Measurements from ENCODE around the gene ASB4. TPM values are rescaled to one million over a fixed set of nuclear protein-coding genes. Genes with fewer than 3 reads are reported as not detected.
"Not testable (repeated sequence)": the region's sequence is repeated elsewhere in the genome, so short reads cannot be mapped to it uniquely, and the experiment has no call there.

Gene ASB4
- total RNA-seq, 2 experiments from 2014 or later, result not detected

GRCh38 chr7:95482424-95482823, 3.3 kb upstream of the ASB4 start:
- DNase-seq, result no peak
- Mint-ChIP-seq H3K27me3 (ENCODE audit: low read depth) (peaks cover 13% of the 10 kb centered on the region), H3K27ac (no peak overlapping the region), H3K4me3 (no peak overlapping the region), H3K4me1 (ENCODE audit: low read depth) (no peaks in the 10 kb centered on the region), H3K9me3 (ENCODE audit: insufficient read depth) (no peaks in the 10 kb centered on the region), H3K36me3 (ENCODE audit: low read depth) (no peaks in the 10 kb centered on the region)
- ATAC-seq, result no peak
- POLR2A ChIA-PET, result no interaction called here
- CTCF ChIA-PET, result interaction anchor here (1.1 to 9.1 kb wide), 3 partner anchors 10 to 208 kb away, joined by 3 to 111 read pairs (median 59); no protein-coding TSS in a partner anchor

GRCh38 chr7:95490231-95490762, 4.6 kb downstream of the ASB4 start:
- Mint-ChIP-seq H3K27ac (no peak overlapping the region), H3K9me3 (ENCODE audit: insufficient read depth) (no peaks in the 10 kb centered on the region), H3K4me3 (no peak overlapping the region), H3K36me3 (ENCODE audit: low read depth) (no peaks in the 10 kb centered on the region), H3K27me3 (ENCODE audit: low read depth) (peaks cover 11% of the 10 kb centered on the region), H3K4me1 (ENCODE audit: low read depth) (no peaks in the 10 kb centered on the region)
- DNase-seq, result no peak
- ChIA-PET POLR2A (no interaction called here), CTCF (interaction anchor here (2.2 to 12.2 kb wide), 3 partner anchors 10 to 21 kb away, joined by 8 to 111 read pairs (median 33); no protein-coding TSS in a partner anchor)
- no peak for ATAC-seq

GRCh38 chr7:95491201-95491600, 5.5 kb downstream of the ASB4 start:
- ATAC-seq, result no peak
- CTCF ChIA-PET, result interaction anchor here (0.9 to 12.2 kb wide), 3 partner anchors 12 to 46 kb away, joined by 4 to 111 read pairs (median 33); no protein-coding TSS in a partner anchor

GRCh38 chr7:95491634-95492314, 6.0 kb downstream of the ASB4 start:
- no peak for ATAC-seq
- DNase-seq, result no peak
- peaks cover 13% of the 10 kb centered on the region for H3K27me3 Mint-ChIP-seq (ENCODE audit: low read depth)
- ChIA-PET CTCF (interaction anchor here (0.9 to 12.2 kb wide), 3 partner anchors 12 to 47 kb away, joined by 4 to 111 read pairs (median 33); no protein-coding TSS in a partner anchor), POLR2A (no interaction called here)
- no peaks in the 10 kb centered on the region for H3K36me3 Mint-ChIP-seq (ENCODE audit: low read depth)
- H3K9me3 Mint-ChIP-seq (ENCODE audit: insufficient read depth), result no peaks in the 10 kb centered on the region
- no peaks in the 10 kb centered on the region for H3K4me1 Mint-ChIP-seq (ENCODE audit: low read depth)
- H3K4me3 Mint-ChIP-seq, result no peak overlapping the region
- H3K27ac Mint-ChIP-seq, result no peak overlapping the region

More at GRCh38 chr7:95491201-95491600, 5.5 kb downstream of the ASB4 start:
- POLR2A ChIA-PET, result no interaction called here
- H3K9me3 Mint-ChIP-seq (ENCODE audit: insufficient read depth), result no peaks in the 10 kb centered on the region
- H3K4me1 Mint-ChIP-seq (ENCODE audit: low read depth), result no peaks in the 10 kb centered on the region
- no peaks in the 10 kb centered on the region for H3K36me3 Mint-ChIP-seq (ENCODE audit: low read depth)
- peaks cover 11% of the 10 kb centered on the region for H3K27me3 Mint-ChIP-seq (ENCODE audit: low read depth)
- H3K4me3 Mint-ChIP-seq, result no peak overlapping the region
- H3K27ac Mint-ChIP-seq, result no peak overlapping the region
- no peak for DNase-seq

- no peak overlapping the region for H3K4me3 Mint-ChIP-seq
- CTCF ChIA-PET, result interaction anchor here (1.6 to 12.2 kb wide), 3 partner anchors 12 to 18 kb away, joined by 3 to 111 read pairs (median 33); no protein-coding TSS in a partner anchor
- no peaks in the 10 kb centered on the region for H3K4me1 Mint-ChIP-seq (ENCODE audit: low read depth)
- no peak overlapping the region for H3K27ac Mint-ChIP-seq
- no peaks in the 10 kb centered on the region for H3K36me3 Mint-ChIP-seq (ENCODE audit: low read depth)
- no peak for ATAC-seq
- POLR2A ChIA-PET, result no interaction called here
- no peaks in the 10 kb centered on the region for H3K9me3 Mint-ChIP-seq (ENCODE audit: insufficient read depth)
- peaks cover 17% of the 10 kb centered on the region for H3K27me3 Mint-ChIP-seq (ENCODE audit: low read depth)
- DNase-seq, result no peak
Measured at GRCh38 chr7:95493247-95493646, 7.5 kb downstream of the ASB4 start.

GRCh38 chr7:95493844-95494243, 8.1 kb downstream of the ASB4 start:
- Mint-ChIP-seq H3K36me3 (ENCODE audit: low read depth) (no peaks in the 10 kb centered on the region), H3K27ac (no peak overlapping the region), H3K4me1 (ENCODE audit: low read depth) (no peaks in the 10 kb centered on the region), H3K9me3 (ENCODE audit: insufficient read depth) (no peaks in the 10 kb centered on the region), H3K4me3 (no peak overlapping the region), H3K27me3 (ENCODE audit: low read depth) (peaks cover 17% of the 10 kb centered on the region)
- ATAC-seq (no peak), DNase-seq (no peak)
- ChIA-PET CTCF (interaction anchor here (0.7 to 12.2 kb wide), 4 partner anchors 12 to 18 kb away, joined by 3 to 111 read pairs (median 3); no protein-coding TSS in a partner anchor), POLR2A (no interaction called here)

GRCh38 chr7:95501261-95501832, 15.6 kb downstream of the ASB4 start:
- ChIA-PET POLR2A (interaction anchor here (0.5 kb wide), 1 partner anchor 1410 kb away, joined by 3 read pairs; no protein-coding TSS in a partner anchor), CTCF (interaction anchor here (0.7 to 5.2 kb wide), 5 partner anchors 11 to 186 kb away, joined by 3 to 71 read pairs (median 8); no protein-coding TSS in a partner anchor)
- Mint-ChIP-seq H3K4me1 (ENCODE audit: low read depth) (peaks cover 33% of the 10 kb centered on the region), H3K9me3 (ENCODE audit: insufficient read depth) (no peaks in the 10 kb centered on the region), H3K4me3 (peak overlapping the region; percentile 2), H3K36me3 (ENCODE audit: low read depth) (no peaks in the 10 kb centered on the region), H3K27ac (peak overlapping the region; percentile 84), H3K27me3 (ENCODE audit: low read depth) (peaks cover 11% of the 10 kb centered on the region)
- peak; percentile 74 for ATAC-seq
- peak; percentile 50 for DNase-seq

- Mint-ChIP-seq H3K36me3 (ENCODE audit: low read depth) (no peaks in the 10 kb centered on the region), H3K9me3 (ENCODE audit: insufficient read depth) (no peaks in the 10 kb centered on the region), H3K4me1 (ENCODE audit: low read depth) (peaks cover 33% of the 10 kb centered on the region), H3K4me3 (no peak overlapping the region), H3K27me3 (ENCODE audit: low read depth) (peaks cover 5% of the 10 kb centered on the region), H3K27ac (no peak overlapping the region)
- POLR2A ChIA-PET, result no interaction called here
- no peak for DNase-seq
- no peak for ATAC-seq
- CTCF ChIA-PET, result interaction anchor here (5.2 kb wide), 1 partner anchor 10 kb away, joined by 71 read pairs; no protein-coding TSS in a partner anchor
Measured at GRCh38 chr7:95502403-95502802, 16.7 kb downstream of the ASB4 start.

- DNase-seq, result no peak
- ATAC-seq, result no peak
- ChIA-PET CTCF (interaction anchor here (1.1 to 5.2 kb wide), 2 partner anchors 9 to 26 kb away, joined by 4 to 71 read pairs; no protein-coding TSS in a partner anchor), POLR2A (no interaction called here)
- Mint-ChIP-seq H3K27ac (no peak overlapping the region), H3K36me3 (ENCODE audit: low read depth) (no peaks in the 10 kb centered on the region), H3K27me3 (ENCODE audit: low read depth) (peaks cover 5% of the 10 kb centered on the region), H3K9me3 (ENCODE audit: insufficient read depth) (no peaks in the 10 kb centered on the region), H3K4me1 (ENCODE audit: low read depth) (peaks cover 33% of the 10 kb centered on the region), H3K4me3 (no peak overlapping the region)
Measured at GRCh38 chr7:95503271-95504131, 17.8 kb downstream of the ASB4 start.

- H3K4me1 Mint-ChIP-seq (ENCODE audit: low read depth), result peaks cover 30% of the 10 kb centered on the region
- H3K9me3 Mint-ChIP-seq (ENCODE audit: insufficient read depth); H3K36me3 Mint-ChIP-seq (ENCODE audit: low read depth); DNase-seq; ATAC-seq; H3K27me3 Mint-ChIP-seq (ENCODE audit: low read depth); H3K4me3 Mint-ChIP-seq; H3K27ac Mint-ChIP-seq; POLR2A ChIA-PET: not testable (repeated sequence)
- CTCF ChIA-PET, result interaction anchor here (5.2 kb wide), 1 partner anchor 8 kb away, joined by 71 read pairs; no protein-coding TSS in a partner anchor
Measured at GRCh38 chr7:95504132-95504588, 18.4 kb downstream of the ASB4 start.

GRCh38 chr7:95508780-95509179, 23.0 kb downstream of the ASB4 start:
- H3K36me3 Mint-ChIP-seq (ENCODE audit: low read depth), result no peaks in the 10 kb centered on the region
- peaks cover 2% of the 10 kb centered on the region for H3K4me1 Mint-ChIP-seq (ENCODE audit: low read depth)
- ChIA-PET CTCF (interaction anchor here (0.8 to 7.0 kb wide), 7 partner anchors 9 to 181 kb away, joined by 3 to 155 read pairs (median 3); partner anchors contain the start of gene PON3), POLR2A (no interaction called here)
- no peak overlapping the region for H3K4me3 Mint-ChIP-seq
- no peak for DNase-seq
- no peaks in the 10 kb centered on the region for H3K9me3 Mint-ChIP-seq (ENCODE audit: insufficient read depth)
- peak; percentile 38 for ATAC-seq
- H3K27me3 Mint-ChIP-seq (ENCODE audit: low read depth), result peaks cover 12% of the 10 kb centered on the region
- no peak overlapping the region for H3K27ac Mint-ChIP-seq

Data from activated CD8-positive, alpha-beta T cell treated with anti-CD3 and anti-CD28 coated beads, Interleukin-2, amount 10 ng/mL, durations not matched to agents 7 days and 5 days (primary cell).